ENCODE data around the gene TUBA1B. TPM values are rescaled to one million over a fixed set of nuclear protein-coding genes. Genes with fewer than 3 reads are reported as not detected.
A peak's percentile ranks its signal among the peaks of the same experiment; 100 is the strongest.

The TUBA1B gene
- total and polyA plus RNA-seq, 2 of the 13 experiments (the other 11 are each of a cell fraction or from before 2014, with no cell fraction given), result 1,275 to 1,353 TPM

DNA sequence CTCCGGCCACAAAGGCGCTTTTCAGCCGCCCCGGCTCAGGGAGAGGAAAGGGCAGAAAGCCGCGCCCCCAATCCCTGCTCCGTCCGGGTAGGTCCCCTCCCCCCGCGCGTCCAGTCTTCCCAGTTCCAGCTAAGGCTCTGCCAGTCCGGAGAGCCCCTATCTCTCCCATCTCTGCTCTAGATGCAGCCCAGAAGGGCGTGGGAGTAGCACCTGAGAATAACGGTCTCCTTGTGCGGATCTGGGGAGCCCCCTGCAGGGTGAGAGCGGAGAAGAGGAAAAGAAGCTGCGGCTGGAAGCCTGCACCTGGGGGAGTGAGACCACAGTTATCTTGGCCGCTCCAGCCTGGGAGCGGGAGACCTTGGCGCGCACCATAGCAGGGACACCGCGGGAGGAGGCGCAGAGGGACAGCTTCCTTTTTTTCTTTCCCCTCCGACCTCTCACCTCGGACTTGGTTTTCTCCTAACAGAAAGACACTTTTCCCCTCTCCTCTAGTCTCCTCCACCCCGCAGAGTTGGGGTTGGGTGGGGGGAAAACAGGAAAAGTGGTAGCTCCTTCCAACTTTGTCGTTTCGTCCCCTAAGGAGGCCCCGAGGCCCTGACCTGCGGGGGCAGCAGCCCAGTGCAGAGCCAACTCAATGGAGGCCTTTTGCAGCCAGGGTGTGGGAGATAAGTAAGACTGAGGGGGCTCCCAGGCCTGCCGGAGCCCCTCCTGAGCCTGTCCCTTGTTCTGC lies 38.9 kb downstream of the TUBA1B start (continued):
- TF ChIP-seq, protein P1, sequence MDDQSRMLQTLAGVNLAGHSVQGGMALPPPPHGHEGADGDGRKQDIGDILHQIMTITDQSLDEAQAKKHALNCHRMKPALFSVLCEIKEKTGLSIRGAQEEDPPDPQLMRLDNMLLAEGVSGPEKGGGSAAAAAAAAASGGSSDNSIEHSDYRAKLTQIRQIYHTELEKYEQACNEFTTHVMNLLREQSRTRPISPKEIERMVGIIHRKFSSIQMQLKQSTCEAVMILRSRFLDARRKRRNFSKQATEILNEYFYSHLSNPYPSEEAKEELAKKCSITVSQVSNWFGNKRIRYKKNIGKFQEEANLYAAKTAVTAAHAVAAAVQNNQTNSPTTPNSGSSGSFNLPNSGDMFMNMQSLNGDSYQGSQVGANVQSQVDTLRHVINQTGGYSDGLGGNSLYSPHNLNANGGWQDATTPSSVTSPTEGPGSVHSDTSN (CRISPR knock-in tag; IDR thresholded peaks at IDR 0.05; ENCODE audit: borderline replicate concordance), result no peak
- TF ChIP-seq SMARCE1 (IDR thresholded peaks at IDR 0.05; ENCODE audit: borderline replicate concordance) (no peak), ADNP (CRISPR knock-in tag; IDR thresholded peaks at IDR 0.05) (no peak), RAD21 (CRISPR knock-in tag; IDR thresholded peaks at IDR 0.05) (peak; percentile 15; the same call in 1 of the 2 replicates), POLR2A (IDR thresholded peaks at IDR 0.05; ENCODE audit: insufficient read depth in 1 of 2, low read depth in 2 of 2, low read length in 2 of 2) (no peak), ETV5 (CRISPR knock-in tag; IDR thresholded peaks at IDR 0.05; ENCODE audit: borderline replicate concordance) (0 out of 2 replicates have a peak, but pooled peaks have one; percentile 8), THYN1 (CRISPR knock-in tag; IDR thresholded peaks at IDR 0.05; ENCODE audit: borderline replicate concordance, low read depth) (no peak), ETV6 (CRISPR knock-in tag; conservative IDR thresholded peaks at IDR 0.05) (no peak), EED (CRISPR knock-in tag; IDR thresholded peaks at IDR 0.05) (no peak)
- TF ChIP-seq, protein P2, sequence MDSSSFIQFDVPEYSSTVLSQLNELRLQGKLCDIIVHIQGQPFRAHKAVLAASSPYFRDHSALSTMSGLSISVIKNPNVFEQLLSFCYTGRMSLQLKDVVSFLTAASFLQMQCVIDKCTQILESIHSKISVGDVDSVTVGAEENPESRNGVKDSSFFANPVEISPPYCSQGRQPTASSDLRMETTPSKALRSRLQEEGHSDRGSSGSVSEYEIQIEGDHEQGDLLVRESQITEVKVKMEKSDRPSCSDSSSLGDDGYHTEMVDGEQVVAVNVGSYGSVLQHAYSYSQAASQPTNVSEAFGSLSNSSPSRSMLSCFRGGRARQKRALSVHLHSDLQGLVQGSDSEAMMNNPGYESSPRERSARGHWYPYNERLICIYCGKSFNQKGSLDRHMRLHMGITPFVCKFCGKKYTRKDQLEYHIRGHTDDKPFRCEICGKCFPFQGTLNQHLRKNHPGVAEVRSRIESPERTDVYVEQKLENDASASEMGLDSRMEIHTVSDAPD (CRISPR knock-in tag; IDR thresholded peaks at IDR 0.05), result no peak
- TF ChIP-seq, protein P3, sequence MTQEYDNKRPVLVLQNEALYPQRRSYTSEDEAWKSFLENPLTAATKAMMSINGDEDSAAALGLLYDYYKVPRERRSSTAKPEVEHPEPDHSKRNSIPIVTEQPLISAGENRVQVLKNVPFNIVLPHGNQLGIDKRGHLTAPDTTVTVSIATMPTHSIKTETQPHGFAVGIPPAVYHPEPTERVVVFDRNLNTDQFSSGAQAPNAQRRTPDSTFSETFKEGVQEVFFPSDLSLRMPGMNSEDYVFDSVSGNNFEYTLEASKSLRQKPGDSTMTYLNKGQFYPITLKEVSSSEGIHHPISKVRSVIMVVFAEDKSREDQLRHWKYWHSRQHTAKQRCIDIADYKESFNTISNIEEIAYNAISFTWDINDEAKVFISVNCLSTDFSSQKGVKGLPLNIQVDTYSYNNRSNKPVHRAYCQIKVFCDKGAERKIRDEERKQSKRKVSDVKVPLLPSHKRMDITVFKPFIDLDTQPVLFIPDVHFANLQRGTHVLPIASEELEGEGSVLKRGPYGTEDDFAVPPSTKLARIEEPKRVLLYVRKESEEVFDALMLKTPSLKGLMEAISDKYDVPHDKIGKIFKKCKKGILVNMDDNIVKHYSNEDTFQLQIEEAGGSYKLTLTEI (CRISPR knock-in tag; conservative IDR thresholded peaks at IDR 0.05), result no peak
- TF ChIP-seq, protein P4, sequence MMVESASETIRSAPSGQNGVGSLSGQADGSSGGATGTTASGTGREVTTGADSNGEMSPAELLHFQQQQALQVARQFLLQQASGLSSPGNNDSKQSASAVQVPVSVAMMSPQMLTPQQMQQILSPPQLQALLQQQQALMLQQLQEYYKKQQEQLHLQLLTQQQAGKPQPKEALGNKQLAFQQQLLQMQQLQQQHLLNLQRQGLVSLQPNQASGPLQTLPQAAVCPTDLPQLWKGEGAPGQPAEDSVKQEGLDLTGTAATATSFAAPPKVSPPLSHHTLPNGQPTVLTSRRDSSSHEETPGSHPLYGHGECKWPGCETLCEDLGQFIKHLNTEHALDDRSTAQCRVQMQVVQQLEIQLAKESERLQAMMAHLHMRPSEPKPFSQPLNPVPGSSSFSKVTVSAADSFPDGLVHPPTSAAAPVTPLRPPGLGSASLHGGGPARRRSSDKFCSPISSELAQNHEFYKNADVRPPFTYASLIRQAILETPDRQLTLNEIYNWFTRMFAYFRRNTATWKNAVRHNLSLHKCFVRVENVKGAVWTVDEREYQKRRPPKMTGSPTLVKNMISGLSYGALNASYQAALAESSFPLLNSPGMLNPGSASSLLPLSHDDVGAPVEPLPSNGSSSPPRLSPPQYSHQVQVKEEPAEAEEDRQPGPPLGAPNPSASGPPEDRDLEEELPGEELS (CRISPR knock-in tag; IDR thresholded peaks at IDR 0.05), result no peak
- TF ChIP-seq, protein P5, sequence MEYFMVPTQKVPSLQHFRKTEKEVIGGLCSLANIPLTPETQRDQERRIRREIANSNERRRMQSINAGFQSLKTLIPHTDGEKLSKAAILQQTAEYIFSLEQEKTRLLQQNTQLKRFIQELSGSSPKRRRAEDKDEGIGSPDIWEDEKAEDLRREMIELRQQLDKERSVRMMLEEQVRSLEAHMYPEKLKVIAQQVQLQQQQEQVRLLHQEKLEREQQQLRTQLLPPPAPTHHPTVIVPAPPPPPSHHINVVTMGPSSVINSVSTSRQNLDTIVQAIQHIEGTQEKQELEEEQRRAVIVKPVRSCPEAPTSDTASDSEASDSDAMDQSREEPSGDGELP (IDR thresholded peaks at IDR 0.05; ENCODE audit: borderline replicate concordance, low read depth), result no peak
- TF ChIP-seq, protein P6, sequence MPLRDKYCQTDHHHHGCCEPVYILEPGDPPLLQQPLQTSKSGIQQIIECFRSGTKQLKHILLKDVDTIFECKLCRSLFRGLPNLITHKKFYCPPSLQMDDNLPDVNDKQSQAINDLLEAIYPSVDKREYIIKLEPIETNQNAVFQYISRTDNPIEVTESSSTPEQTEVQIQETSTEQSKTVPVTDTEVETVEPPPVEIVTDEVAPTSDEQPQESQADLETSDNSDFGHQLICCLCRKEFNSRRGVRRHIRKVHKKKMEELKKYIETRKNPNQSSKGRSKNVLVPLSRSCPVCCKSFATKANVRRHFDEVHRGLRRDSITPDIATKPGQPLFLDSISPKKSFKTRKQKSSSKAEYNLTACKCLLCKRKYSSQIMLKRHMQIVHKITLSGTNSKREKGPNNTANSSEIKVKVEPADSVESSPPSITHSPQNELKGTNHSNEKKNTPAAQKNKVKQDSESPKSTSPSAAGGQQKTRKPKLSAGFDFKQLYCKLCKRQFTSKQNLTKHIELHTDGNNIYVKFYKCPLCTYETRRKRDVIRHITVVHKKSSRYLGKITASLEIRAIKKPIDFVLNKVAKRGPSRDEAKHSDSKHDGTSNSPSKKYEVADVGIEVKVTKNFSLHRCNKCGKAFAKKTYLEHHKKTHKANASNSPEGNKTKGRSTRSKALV (CRISPR knock-in tag; IDR thresholded peaks at IDR 0.05), result peak; percentile 88
